Measurements from ENCODE around the gene POLA2.

The POLA2 gene

DNA sequence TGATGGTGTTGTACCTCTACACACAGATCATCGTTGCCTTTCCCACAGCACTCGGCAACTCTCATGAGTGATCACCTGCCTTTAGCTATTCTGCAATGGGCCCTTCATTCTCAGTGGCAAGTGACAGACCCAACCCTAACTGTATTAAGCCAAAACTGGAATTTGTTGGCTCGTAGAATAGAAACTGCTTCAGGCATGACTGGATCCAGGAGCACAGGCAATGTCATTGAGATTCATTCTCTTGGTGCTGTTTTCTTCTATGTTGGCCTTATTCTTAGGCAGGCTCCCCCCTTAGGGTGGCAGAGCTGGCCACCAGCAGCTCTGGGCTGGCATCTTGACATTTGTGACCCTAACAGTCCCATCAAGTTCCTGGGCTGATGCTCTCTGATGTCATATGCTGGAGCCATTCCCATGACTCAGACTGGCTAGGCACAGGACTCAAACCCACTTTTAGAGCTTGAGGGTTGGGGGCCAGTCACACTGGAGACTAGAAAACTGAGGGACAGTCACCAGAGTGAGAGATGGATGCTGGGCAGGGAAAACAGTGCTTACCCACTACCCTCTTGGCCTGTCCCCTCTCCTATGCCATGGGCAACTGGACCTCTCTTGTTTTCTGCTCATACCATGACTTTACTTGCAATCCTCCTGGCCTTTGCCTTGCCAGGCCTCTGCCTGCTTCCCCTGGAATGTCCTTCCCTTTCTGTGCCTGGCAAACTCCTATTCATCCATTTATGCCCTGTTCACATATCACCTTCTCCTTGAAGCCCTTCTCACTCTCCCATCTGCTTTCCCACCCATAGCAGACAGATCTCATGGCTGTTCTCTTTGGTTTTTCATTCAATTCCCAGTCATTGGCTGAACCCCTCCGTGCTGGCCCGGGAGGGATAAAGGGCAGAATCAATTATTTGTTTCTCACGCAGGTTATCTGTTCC, 45.8 kb downstream of the POLA2 start:
- no peak for DNase-seq (ENCODE audit: low read depth, low spot score)

DNA sequence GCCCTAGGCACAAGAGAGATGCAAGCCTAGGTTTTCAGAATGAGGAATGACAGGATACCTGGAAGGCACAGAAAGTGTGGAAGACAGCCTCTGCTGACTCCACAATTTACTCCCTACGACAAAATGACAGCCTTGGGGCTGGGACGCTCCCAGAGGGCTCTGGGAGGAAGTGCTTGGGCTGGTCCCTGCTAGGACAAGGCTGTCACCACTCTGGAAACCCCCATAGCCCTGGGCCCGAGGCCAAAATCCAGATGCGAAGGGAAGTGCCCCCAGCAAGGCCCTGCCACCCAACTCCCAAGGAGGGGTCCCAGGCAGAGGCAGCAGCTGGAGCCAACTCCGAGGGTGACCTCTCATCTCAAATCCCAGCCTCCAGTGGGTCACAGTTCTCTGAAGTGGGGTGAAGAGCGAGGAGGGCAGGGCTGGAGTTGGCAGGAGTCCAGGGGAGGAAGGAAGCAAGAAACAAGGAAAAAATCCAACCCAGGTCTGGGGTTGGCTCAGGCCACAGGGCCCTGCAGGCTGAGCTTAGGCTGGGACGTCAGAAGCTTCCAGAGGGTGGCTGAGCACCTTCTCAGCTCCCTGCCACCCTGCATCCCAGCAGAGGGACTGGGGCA, 46.6 kb downstream of the POLA2 start:
- DNase-seq (ENCODE audit: low read depth, low spot score): no peak

DNA sequence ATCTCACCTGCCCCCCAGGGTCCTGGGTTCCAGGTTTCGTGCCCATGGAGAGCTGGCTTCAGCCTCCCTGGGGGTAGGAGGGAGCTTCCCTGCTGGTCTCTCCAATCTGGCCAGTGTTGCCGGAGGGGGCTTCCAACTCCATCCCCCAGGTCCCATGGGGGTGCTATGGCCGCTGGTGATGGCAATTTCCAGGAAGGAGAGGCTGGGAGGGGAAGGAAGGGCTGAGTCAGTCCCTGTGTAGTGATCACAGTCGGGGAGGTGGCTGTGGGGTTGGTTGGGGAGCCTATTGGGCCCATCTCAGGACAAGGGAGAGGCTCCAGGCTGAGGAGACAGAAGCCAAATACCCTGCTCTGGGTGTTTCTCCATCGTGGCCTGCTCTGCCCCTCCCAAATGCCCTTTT, 47.2 kb downstream of the POLA2 start:
- no peak for DNase-seq (ENCODE audit: low read depth, low spot score)

DNA sequence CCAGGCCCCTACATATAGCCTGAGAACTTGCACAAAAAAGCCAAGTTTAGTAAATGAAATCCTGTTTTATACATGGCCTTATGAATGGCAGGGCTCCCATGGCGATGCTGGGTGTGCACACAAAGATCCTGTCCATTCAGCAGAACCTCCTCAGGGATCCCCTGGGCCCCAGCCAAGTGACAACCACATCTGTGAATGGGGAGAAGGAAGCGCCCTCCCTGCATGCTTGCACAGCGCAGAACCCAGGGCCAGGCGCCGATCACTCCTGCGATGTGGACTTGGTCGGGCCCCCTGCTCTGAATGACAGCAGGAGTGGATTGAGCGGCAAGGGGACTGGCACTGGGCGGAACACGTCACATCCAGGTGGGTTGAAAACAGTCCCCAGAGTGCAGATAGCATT, 48.5 kb downstream of the POLA2 start:
- DNase-seq (ENCODE audit: low read depth, low spot score): no peak

DNA sequence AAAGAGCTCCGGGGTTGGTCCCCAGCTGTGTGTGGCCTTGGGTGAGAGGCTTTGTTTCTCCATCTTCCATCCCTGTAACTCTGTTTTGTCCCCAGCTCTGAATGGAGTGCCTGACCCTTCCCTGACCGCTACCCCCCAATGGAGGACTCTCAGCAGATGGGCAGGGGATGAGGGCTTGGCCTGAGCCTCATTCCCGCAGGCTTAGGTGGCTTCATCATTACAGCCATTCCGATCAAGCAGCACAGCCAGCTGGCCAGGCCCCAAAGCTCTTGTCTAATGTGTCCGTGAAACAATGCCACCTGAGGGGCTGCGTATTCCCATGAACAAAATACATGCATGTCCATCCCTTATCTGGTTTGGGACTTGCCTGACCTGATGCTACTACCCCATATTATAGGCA, 49.0 kb downstream of the POLA2 start:
- no peak for DNase-seq (ENCODE audit: low read depth, low spot score)

DNA sequence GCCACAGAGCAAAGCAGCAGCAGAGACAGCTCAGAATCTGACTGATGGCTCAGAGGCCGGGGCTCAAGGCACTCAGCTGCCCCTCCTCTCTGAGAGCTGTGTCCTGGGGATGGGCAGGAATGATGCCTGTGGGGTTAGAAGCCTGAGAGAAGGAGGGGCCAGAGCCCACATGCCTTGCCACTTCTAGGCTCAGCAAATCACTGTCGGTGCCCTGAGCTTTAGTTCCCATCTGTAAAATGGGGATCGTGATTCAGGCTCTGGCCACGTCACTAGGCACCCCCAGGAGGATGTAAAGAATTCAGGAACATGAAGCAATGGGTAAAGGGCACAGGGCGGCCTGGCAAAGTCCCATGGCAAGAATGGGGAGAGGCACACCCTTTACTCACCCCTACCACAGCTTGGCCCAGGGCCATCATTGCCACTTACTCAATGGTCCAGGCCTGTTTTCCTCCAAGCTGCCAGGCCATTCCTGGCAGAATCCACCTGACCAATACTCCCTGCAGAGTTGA, 49.5 kb downstream of the POLA2 start:
- no peak for DNase-seq (ENCODE audit: low read depth, low spot score)

DNA sequence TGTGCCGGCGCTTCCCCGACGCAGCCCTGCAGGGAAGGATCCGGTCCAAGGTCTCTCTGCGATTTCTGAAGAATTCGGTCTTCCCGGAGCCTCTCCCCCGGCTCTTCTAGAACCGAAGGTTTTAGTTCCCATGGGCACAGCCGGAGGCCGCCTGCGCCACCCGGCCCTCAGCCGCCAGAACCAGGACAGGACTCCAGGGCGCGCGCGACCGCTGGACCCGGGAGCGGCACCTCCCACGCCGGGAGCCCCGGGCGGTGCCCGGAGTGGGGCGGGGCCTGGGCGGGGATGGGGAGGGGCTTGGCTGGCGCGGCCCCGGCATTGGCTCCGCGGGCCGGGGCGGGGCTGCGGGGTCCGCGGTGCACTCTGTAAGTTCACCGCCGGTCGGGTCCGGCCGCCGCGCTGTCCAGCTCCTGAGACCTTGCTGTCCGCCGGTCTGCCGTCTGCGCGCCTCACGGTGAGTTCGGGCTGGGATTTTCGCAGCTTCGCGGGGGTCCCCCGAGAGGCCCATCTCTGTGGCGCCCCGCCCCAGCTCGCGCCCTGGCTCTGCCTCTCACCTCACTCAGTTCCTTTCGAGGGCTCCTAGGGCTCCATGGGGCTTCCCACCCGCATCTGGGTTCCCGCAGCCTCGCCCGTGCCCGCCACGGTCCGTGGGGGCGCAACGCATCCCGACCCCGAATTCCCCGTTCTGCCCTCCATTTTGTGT, 52.9 kb downstream of the POLA2 start, which contains the start of gene CDC42EP2:
Gene CDC42EP2, plus strand, starts transcription at position 366 of the 703 bp plus-strand sequence. CDS start 6,033 bp downstream, outside the sequence.
- DNase-seq (ENCODE audit: low read depth, low spot score): no peak

DNA sequence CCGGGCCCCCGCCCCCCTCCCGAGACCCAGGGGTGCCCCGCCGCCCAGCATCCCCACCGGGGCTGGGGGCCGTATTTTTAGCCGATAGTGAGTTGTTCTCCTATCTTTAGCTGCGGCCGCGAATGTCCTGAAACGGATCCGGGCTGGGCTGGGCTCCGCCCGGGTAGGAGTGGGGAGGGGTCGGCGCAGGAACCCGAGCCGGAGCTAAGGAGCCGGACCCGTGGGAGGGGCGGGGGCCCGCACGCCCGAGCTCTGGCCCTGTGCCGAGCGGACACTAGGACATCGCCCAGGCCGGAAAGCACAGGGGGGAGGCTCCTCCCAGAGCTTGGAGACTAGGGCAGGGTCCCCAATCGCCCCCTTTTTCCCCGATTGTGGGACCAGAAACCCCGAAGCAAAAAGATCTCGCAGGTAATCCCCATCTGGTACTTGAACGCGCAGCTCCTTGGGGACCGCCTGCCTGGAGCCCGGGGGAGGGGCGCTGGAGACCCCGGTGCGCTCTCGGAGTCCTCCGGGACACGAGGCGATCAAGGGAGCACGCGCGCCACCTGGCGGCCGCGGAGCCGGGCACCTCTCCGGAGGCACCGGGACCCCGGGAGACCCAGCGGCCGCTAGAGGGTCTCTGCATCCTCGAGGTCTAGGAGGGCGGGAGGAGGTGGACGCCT, 53.6 kb downstream of the POLA2 start:
- DNase-seq (ENCODE audit: low read depth, low spot score): no peak

DNA sequence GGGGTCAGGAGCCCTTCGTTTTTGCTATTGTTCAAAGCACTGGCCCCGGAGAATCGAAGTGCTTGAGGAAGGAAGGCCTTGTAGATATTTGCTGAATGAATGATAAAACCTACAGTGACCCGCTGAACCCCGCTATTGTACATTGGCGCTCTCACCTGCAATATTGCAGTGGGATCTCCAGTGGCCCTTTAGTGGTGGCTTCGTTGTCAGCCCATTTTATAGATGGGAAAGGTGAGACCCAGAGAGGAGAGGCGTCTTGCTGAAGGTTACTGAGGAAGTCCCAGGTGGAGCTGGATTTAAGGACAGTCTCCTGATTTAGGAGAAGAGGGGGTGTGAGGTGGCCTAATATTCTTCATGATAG, 54.1 kb downstream of the POLA2 start:
- no peak for DNase-seq (ENCODE audit: low read depth, low spot score)

DNA sequence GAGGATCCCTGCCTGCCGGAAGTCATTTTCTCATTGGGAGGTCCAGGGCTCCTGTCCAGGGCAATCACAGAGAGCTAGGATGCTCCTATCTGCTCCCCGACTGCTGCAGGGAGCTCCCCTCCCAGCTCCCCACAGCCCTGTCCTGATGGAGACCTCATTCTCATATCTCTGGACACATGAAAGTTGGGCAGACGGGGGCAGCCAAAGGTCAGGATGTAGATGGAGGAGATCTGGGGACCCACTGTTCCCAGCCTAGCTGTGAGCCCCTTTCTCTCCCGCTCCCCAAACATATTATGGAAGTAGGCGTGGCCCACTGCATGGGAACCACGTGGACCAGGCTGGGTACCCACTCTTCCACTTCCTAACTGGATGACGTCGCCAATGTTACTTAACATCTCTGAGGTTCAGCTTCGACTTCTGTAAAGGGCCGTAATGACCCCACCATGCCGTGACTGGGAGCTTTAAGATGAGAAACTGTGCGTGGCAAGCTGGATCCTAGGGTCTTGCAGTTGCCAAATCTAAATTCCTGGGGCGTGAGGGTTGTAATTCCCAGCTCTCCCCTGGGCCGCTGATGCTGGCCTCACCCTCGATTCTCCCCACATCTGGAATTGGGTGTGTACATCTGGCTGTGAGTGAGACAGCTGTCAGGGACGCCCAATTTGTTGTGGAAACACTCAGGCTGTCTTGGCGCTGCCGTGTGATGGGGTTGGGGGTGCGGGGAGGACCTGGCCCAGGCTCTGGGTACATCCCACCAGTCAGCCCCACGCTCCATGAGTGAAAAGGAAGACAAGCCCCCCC, 54.7 kb downstream of the POLA2 start:
- no peak for DNase-seq (ENCODE audit: low read depth, low spot score)

DNA sequence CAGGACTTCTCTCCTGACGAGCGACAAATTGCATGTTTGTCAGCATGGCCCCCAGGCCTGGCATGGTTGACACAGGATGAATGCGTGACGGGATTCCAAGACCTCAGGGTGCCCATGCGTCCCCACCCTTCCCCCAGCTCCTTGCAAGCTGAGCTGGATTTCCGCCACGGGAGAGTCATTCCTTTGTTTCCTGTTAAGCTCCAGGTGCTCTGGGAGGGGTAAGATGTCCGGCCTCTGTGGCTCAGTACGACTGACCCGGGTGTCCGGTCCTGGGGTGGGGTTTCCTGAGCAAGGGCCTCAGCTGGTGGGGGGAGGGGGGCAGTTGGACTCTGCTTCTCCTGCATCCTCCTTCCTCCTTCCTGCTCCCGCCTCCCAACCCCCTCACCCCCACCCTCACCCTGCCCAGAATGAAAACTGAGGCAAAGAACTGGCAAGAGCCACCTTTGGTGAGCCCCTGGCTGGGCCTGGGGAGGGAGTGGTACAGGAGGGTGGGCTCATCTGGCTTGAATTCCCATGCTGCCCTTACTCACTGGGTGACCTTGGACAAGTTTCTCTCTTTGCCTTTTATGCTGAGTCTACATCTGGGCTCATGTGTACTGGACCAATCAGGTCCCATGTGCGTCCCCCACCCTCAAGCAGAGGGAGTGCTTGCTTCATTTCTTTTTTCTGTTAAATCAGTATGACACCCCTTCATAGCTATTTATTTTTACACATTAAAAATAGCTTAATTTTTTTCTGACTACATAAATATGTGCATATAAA, 55.4 kb downstream of the POLA2 start:
- no peak for DNase-seq (ENCODE audit: low read depth, low spot score)

DNA sequence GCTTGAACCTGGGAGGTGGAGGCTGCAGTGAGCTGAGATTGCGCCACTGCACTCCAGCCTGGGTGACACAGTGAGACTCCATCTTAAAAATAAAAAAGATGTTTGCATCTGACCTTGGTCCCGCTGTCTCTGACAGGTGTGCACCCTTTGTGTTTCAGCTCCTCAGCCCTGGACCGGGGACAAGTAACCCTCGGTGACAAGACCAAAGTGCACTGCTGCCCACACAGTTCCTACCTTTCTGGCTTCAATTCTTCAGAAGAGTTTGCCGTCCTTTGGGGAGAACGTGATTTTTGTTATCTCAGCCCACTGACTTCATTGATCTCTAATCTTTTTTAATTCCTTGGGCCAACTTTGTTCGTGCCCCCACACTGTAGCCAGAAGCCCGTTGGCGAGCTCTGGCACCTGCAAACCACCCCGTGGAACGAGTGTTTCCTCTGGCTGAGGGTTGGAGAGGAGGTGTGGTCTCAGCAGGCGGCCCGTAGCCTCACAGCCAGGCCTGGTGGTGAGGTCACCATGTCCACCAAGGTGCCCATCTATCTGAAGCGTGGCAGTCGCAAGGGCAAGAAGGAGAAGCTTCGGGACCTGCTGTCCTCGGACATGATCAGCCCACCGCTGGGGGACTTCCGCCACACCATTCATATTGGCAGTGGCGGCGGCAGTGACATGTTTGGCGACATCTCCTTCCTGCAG, 58.8 kb downstream of the POLA2 start:
- no peak for DNase-seq (ENCODE audit: low read depth, low spot score)

DNA sequence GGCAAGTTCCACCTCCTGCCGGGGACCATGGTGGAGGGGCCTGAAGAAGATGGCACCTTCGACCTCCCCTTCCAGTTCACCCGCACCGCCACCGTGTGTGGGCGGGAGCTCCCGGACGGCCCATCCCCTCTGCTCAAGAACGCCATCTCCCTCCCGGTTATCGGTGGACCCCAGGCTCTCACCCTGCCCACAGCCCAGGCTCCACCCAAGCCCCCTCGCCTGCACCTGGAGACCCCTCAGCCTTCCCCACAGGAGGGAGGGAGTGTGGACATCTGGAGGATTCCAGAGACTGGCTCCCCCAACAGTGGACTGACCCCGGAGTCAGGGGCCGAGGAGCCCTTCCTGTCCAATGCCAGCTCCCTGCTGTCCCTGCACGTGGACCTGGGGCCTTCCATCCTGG, 59.3 kb downstream of the POLA2 start:
- no peak for DNase-seq (ENCODE audit: low read depth, low spot score)

DNA sequence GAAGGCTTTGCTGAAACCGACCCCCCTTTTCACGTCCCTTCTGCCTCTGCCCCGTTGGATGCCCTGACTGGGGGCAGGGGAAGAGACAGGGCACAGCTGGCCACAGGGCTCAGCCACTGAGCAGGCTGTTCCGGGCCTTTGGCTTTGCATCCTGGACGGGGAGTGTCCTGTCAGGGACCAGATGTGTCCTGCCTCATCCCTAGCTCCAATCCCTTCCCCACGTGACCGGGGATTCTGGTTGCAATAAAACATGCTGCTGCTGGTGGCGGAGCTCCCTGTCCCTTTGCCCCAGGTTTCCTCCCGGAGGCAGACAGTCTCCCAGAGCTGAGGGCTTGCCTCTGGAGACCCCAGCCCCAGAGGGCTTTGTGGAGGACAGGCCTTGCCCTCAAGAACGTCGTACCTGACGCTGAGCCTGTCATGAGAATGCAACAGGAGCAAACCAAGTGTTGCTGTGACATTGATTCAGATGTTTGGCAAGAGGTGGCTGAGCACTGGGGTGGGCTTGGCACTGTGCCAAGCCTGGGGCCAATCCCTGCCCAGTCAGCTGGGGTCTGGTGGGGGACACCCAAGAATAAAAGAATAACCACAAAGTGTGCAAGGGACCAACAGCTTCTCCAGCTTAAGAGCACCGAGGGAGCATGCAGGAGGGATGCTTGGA, 60.2 kb downstream of the POLA2 start:
- DNase-seq (ENCODE audit: low read depth, low spot score): no peak

DNA sequence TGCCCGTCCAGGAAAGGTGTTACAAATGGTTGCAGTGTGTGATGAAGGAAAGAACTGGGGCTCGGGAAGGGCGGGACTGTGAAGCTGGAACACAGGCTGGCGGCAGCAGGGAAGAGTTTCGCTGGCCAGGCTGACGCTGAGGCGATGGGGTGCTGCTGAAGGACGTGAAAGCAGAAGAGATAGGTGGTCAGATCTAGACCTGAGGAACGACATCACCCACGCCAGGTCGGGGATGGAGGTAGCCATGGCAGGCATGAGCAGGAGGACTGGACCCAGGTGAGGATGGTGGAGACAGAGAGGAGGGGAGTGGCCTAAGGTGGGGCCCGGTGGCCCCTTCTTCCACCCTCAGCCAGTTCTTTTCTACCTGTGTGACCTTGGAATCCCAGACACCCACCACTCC, 62.1 kb downstream of the POLA2 start:
- no peak for DNase-seq (ENCODE audit: low read depth, low spot score)

DNA sequence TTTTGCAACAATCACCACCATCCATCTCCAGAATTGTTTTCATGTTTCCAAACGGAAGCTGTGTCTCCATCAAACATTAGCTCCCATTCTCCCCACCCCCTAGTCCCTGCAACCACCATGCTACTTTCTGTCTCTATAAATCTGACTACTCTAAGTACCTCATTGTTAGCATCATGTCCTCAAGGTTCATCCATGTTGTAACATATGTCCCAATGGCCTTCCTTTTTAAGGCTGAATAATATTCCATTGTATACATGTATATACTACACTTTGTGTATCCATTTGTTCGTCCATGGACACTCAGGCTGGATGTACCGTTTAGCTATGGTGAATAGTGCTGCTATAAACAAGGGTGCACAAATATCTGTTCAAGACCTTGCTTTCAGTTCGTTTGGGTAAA, 63.7 kb downstream of the POLA2 start:
- no peak for DNase-seq (ENCODE audit: low read depth, low spot score)

DNA sequence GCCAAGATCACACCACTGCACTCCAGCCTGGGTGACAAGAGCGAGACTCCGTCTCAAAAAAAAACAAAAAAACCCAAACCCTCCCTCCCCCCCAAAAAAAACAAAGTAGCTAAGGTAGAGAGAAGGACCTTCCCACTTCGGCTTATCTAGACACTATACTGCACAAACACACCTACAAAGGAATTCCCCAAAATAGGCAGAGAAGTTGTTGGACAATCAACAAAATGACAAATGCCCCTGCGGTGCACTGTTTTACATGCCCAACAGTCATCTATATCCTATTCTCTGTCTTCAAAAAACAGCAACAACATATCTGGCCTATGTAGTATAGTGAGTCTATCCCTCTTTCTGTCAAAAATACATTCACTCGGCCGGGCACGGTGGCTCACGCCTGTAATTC, 65.3 kb downstream of the POLA2 start:
- no peak for DNase-seq (ENCODE audit: low read depth, low spot score)

DNA sequence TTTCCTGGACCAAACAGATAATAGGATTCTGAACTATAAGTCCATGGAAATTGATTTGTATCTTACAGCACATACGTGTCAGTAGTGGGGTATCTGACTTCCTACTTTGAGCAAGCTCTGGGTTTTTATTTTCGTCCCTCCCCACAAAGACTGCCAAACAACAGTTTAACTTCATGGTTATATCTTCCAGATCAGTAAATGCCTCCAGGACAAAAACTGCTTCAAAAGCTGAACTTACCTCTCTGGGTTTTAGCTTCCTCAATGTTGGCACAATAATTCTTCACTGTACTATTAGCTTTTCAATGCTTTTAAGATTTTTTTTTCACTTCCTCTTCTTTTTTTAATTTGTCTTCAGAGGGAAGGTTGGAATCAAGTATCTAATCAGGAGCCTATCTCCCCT, 67.7 kb downstream of the POLA2 start:
- DNase-seq (ENCODE audit: low read depth, low spot score): no peak

DNA sequence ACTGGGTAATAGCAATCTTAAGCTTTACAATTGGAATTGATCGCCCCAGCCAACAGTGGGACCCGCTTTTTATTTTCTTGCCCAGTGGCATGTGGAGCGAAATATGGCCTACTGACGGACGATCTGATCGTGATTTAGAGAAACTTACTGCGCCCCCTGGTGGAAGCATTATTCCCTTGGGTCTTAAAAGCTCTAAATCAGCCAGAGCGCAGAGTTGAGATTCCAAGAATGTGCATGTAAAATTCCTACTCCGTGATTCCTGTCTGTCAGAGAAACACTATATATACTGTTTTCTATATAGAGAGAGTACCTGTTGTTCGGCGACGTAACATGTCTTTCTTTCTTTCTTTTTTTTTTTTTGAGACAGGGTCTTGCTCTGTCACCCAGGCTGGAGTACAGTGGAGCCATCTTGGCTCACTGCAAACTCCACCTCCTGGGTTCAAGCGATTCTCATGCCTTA, 68.2 kb downstream of the POLA2 start:
- DNase-seq (ENCODE audit: low read depth, low spot score): peak; percentile 90
